ENCODE data around the gene ATP2A3.
"Not testable (repeated sequence)": the region's sequence is repeated elsewhere in the genome, so short reads cannot be mapped to it uniquely, and the experiment has no call there.

ATP2A3 gene

GRCh38 chr17:3964203-3965117, at the start of gene ATP2A3:
ATP2A3 (minus strand) TSS chr17:3964437; CDS start chr17:3964291, 146 bp downstream.
- DNase-seq = no peak

- no peak for DNase-seq
Observed at GRCh38 chr17:4010754-4011153, 46.5 kb upstream of the ATP2A3 start.

GRCh38 chr17:4009186-4009785, 45.0 kb upstream of the ATP2A3 start:
- DNase-seq = no peak

GRCh38 chr17:4008441-4009185, 44.4 kb upstream of the ATP2A3 start:
- no peak for DNase-seq

GRCh38 chr17:4008082-4008435, 43.8 kb upstream of the ATP2A3 start:
- DNase-seq = no peak

GRCh38 chr17:4007346-4008081, 43.3 kb upstream of the ATP2A3 start:
- DNase-seq = no peak

GRCh38 chr17:4006745-4007211, 42.5 kb upstream of the ATP2A3 start:
- no peak for DNase-seq

GRCh38 chr17:4006165-4006589, 41.9 kb upstream of the ATP2A3 start:
- no peak for DNase-seq

GRCh38 chr17:4005296-4006164, 41.3 kb upstream of the ATP2A3 start:
- no peak for DNase-seq

GRCh38 chr17:4004517-4005295, 40.5 kb upstream of the ATP2A3 start:
- no peak for DNase-seq

- DNase-seq = no peak
Observed at GRCh38 chr17:4003501-4004421, 39.5 kb upstream of the ATP2A3 start.

GRCh38 chr17:4003131-4003500, 38.9 kb upstream of the ATP2A3 start:
- no peak for DNase-seq

- no peak for DNase-seq
Observed at GRCh38 chr17:4001048-4001590, 36.9 kb upstream of the ATP2A3 start.

GRCh38 chr17:3998436-3998835, 34.2 kb upstream of the ATP2A3 start:
- DNase-seq = no peak

- no peak for DNase-seq
Observed at GRCh38 chr17:3995067-3995466, 30.8 kb upstream of the ATP2A3 start.

- no peak for DNase-seq
Observed at GRCh38 chr17:3994221-3994576, 30.0 kb upstream of the ATP2A3 start.

- no peak for DNase-seq
Observed at GRCh38 chr17:3993493-3994220, 29.4 kb upstream of the ATP2A3 start.

- DNase-seq = no peak
Observed at GRCh38 chr17:3992370-3992769, 28.1 kb upstream of the ATP2A3 start.

- not testable (repeated sequence) for DNase-seq
Observed at GRCh38 chr17:3991699-3992098, 27.5 kb upstream of the ATP2A3 start.

Measured in NCI-H2029 treated with DMSO at 0.1 percent for 48 hours (cell line).